SK-N-SH (cell line): ENCODE measurements around the gene SOWAHD. TPM values are rescaled to one million over a fixed set of nuclear protein-coding genes. Genes with fewer than 3 reads are reported as not detected.
A peak's percentile ranks its signal among the peaks of the same experiment; 100 is the strongest.

ENCODE experiments used
- CTCF ChIA-PET: fragments of 300-600, 350-600 bp; formaldehyde crosslinking; extraction: SDS; loops from one replicate; lab custom pipeline; 2021; lab: Yijun Ruan, JAX
- POLR2A ChIA-PET: fragments of 350-600 bp; sonication (Branson Sonifier 250); formaldehyde crosslinking; extraction: SDS; loops from one replicate; lab custom pipeline; 2020; ENCODE audit warnings: antibody characterized with exemption, inconsistent platforms; lab: Yijun Ruan, JAX
- DNase-seq: peaks from one replicate; pipeline ENCODE4 v3.0.0; 2012
- H2AFZ ChIP-seq: fragments of 200-600 bp; sonication (generic); 2 replicates; pipeline ENCODE4 v1.8.1; 2016; ENCODE audit warnings: antibody characterized with exemption, mild to moderate bottlenecking, low read depth
- H3F3A ChIP-seq: fragments of 200-600 bp; sonication (generic); replicated peaks from 2 replicates; pipeline ENCODE3; 2016; ENCODE audit warnings: antibody characterized with exemption, mild to moderate bottlenecking; ENCODE audit not compliant: insufficient read depth
- H3K27ac ChIP-seq, 2 experiments: fragments of 200-500 bp in 1 of 2; fragments of 200-600 bp in 1 of 2; sonication (Bioruptor generic) in 1 of 2; sonication (generic), shearing (Covaris generic) in 1 of 2; 2 replicates each; pipeline versions ENCODE4 v1.5.1 to v1.6.1; 2014 to 2016; ENCODE audit warnings: low read depth in 2 of 2, inconsistent platforms in 1 of 2, low read length in 1 of 2, mild to moderate bottlenecking in 1 of 2, mixed read lengths in 1 of 2
- H3K27me3 ChIP-seq: fragments of 200-600 bp; sonication (generic), shearing (Covaris generic); 2 replicates; pipeline ENCODE4 v1.6.1; 2016; ENCODE audit warnings: mixed run types; ENCODE audit not compliant: insufficient read depth
- H3K36me3 ChIP-seq, 2 experiments: fragments of 200-500 bp in 1 of 2; fragments of 200-600 bp in 1 of 2; sonication (Bioruptor generic) in 1 of 2; sonication (generic) in 1 of 2; replicated peaks in 1 of 2; 2 replicates each; pipeline versions ENCODE3 to v1.5.1; 2014 to 2016; ENCODE audit warnings: low read length in 1 of 2, mild to moderate bottlenecking in 1 of 2; ENCODE audit not compliant: insufficient read depth in 2 of 2, control insufficient read depth in 1 of 2
- H3K4me1 ChIP-seq, 2 experiments: fragments of 200-500 bp in 1 of 2; fragments of 200-600 bp in 1 of 2; sonication (Bioruptor generic) in 1 of 2; sonication (generic), shearing (Covaris generic) in 1 of 2; 2 replicates each; pipeline versions ENCODE4 v1.5.1 to v1.6.1; 2014 to 2016; ENCODE audit warnings: low read depth in 1 of 2, low read length in 1 of 2, mixed run types in 1 of 2; ENCODE audit not compliant: insufficient read depth in 2 of 2, control insufficient read depth in 1 of 2
- H3K4me2 ChIP-seq: fragments of 200-600 bp; sonication (generic), shearing (Covaris generic); 2 replicates; pipeline ENCODE4 v1.6.1; 2017; ENCODE audit warnings: mixed run types
- H3K4me3 ChIP-seq, 2 experiments: fragments of 200-500 bp in 1 of 2; fragments of 200-600 bp in 1 of 2; sonication (Bioruptor generic) in 1 of 2; sonication (generic), shearing (Covaris generic) in 1 of 2; 2 replicates each; pipeline versions ENCODE4 v1.5.1 to v1.8.1; 2014 to 2016; ENCODE audit warnings: low read depth in 2 of 2, inconsistent platforms in 1 of 2, low read length in 1 of 2, mild to moderate bottlenecking in 1 of 2, mixed read lengths in 1 of 2, moderate library complexity in 1 of 2
- H3K79me2 ChIP-seq: fragments of 200-600 bp; sonication (generic); 2 replicates; pipeline ENCODE4 v1.8.1; 2017; ENCODE audit warnings: mild to moderate bottlenecking; ENCODE audit not compliant: insufficient read depth
- H3K9ac ChIP-seq: fragments of 200-600 bp; sonication (generic); 2 replicates; pipeline ENCODE4 v1.6.1; 2017; ENCODE audit warnings: mixed run types
- H3K9me2 ChIP-seq: fragments of 200-600 bp; sonication (generic); 2 replicates; pipeline ENCODE4 v1.6.1; 2017; ENCODE audit warnings: mixed run types
- H3K9me3 ChIP-seq: fragments of 200-600 bp; sonication (generic); 2 replicates; pipeline ENCODE4 v1.6.1; 2017; ENCODE audit warnings: mixed run types, mild to moderate bottlenecking, moderate library complexity
- H4K20me1 ChIP-seq: fragments of 200-600 bp; sonication (generic); 2 replicates; pipeline ENCODE4 v1.6.1; 2017; ENCODE audit warnings: mild to moderate bottlenecking, mixed run types; ENCODE audit not compliant: insufficient read depth
- CHD2 ChIP-seq: fragments of 150-350 bp; IDR thresholded peaks from 2 replicates; pipeline ENCODE4 v1.6.1; 2018; ENCODE audit warnings: low read length; ENCODE audit not compliant: partially characterized antibody
- CTCF ChIP-seq: fragments of 200-600 bp; sonication (generic); IDR thresholded peaks from 2 replicates; pipeline ENCODE4 v1.6.1; 2017; ENCODE audit warnings: antibody characterized with exemption, mild to moderate bottlenecking, moderate library complexity
- ELF1 ChIP-seq: IDR thresholded peaks from 2 replicates; pipeline ENCODE4 v1.4.0; 2012
- EP300 ChIP-seq, 2 experiments: IDR thresholded peaks; 2 replicates each; pipeline versions ENCODE4 v1.4.0 to v1.6.1; 2012; ENCODE audit warnings: borderline replicate concordance in 1 of 2, low read depth in 1 of 2, low read length in 1 of 2
- EZH2phosphoT487 ChIP-seq: fragments of 200-600 bp; sonication (generic); IDR thresholded peaks from 2 replicates; pipeline ENCODE4 v1.6.1; 2017; ENCODE audit warnings: low read depth, mixed run types, mild to moderate bottlenecking, antibody characterized with exemption, moderate library complexity, borderline replicate concordance
- FOXJ3 ChIP-seq: sonication (generic); formaldehyde crosslinking; IDR thresholded peaks from 2 replicates; pipeline ENCODE4 v1.5.1; 2020; ENCODE audit warnings: mild to moderate bottlenecking, missing genetic modification reagents
- GABPA ChIP-seq: IDR thresholded peaks from 2 replicates; pipeline ENCODE4 v1.4.0; 2012; ENCODE audit warnings: low read depth, mild to moderate bottlenecking
- JUND ChIP-seq: IDR thresholded peaks from 2 replicates; pipeline ENCODE4 v1.4.0; 2012
- MEF2A ChIP-seq: IDR thresholded peaks from 2 replicates; pipeline ENCODE4 v1.4.0; 2012; ENCODE audit warnings: low read depth, borderline replicate concordance
- MXI1 ChIP-seq: IDR thresholded peaks from 2 replicates; pipeline ENCODE4 v1.6.1; 2012; ENCODE audit warnings: mild to moderate bottlenecking, low read depth, low read length, improper control_type of control experiment
- NFIC ChIP-seq: IDR thresholded peaks from 2 replicates; pipeline ENCODE4 v1.4.0; 2012; ENCODE audit warnings: borderline replicate concordance
- PBX3 ChIP-seq: IDR thresholded peaks from 2 replicates; pipeline ENCODE4; 2012
- POLR2AphosphoS5 ChIP-seq: IDR thresholded peaks from 2 replicates; pipeline ENCODE4 v1.6.1; 2012; ENCODE audit warnings: low read depth, low read length
- RAD21 ChIP-seq: IDR thresholded peaks from 2 replicates; pipeline ENCODE4 v1.6.1; 2012; ENCODE audit warnings: mild to moderate bottlenecking, low read length
- RXRA ChIP-seq: IDR thresholded peaks from 2 replicates; pipeline ENCODE4 v1.4.0; 2012; ENCODE audit warnings: low read depth, mild to moderate bottlenecking, borderline replicate concordance
- SIN3A ChIP-seq: IDR thresholded peaks from 2 replicates; pipeline ENCODE4 v1.6.1; 2012; ENCODE audit warnings: low read depth, mild to moderate bottlenecking, low read length, moderate library complexity, borderline replicate concordance
- SMC3 ChIP-seq: IDR thresholded peaks from 2 replicates; pipeline ENCODE4 v1.6.1; 2012; ENCODE audit warnings: low read depth, low read length, improper control_type of control experiment
- USF2 ChIP-seq: fragments of 150-350 bp; IDR thresholded peaks from 2 replicates; pipeline ENCODE4 v1.6.1; 2017; ENCODE audit warnings: antibody characterized with exemption, low read length, low read depth, borderline replicate concordance
- ZBTB33 ChIP-seq: IDR thresholded peaks from 2 replicates; pipeline ENCODE4 v1.4.0; 2012; ENCODE audit warnings: low read depth, borderline replicate concordance
- WGBS: methylation state at CpG from one replicate; pipeline ENCODE4 v1.1.6; 2017; ENCODE audit warnings: low lambda C conversion rate; 5-methylcytosine and 5-hydroxymethylcytosine counted together
- polyA plus RNA-seq, 3 experiments: library from polyadenylated mRNA; depleted of rRNA; stranded (reverse); fragments of >200 nt; gene quantifications; 2 replicates each; pipeline ENCODE4 v1.2.3, GENCODE V29; 2012

Gene SOWAHD
- polyA plus RNA-seq, 1 of the 3 experiments (the other 2 are of a cell fraction), result 0.20 TPM

GRCh38 chrX:119734897-119735339 is 23.5 kb upstream of the SOWAHD start:
- H3K36me3 ChIP-seq, result no peaks in the 10 kb centered on the region
- H3K4me2 ChIP-seq, result no peak overlapping the region
- H3K4me3 ChIP-seq, result no peak overlapping the region
- no peaks in the 10 kb centered on the region for H3K9me3 ChIP-seq
- no peaks in the 10 kb centered on the region for H3K79me2 ChIP-seq
- H4K20me1 ChIP-seq, result no peaks in the 10 kb centered on the region
- POLR2A ChIA-PET, result interaction anchor here (0.7 kb wide), 1 partner anchor 58 kb away, joined by 5 read pairs; no protein-coding TSS in a partner anchor
- no peak overlapping the region for H3K27ac ChIP-seq
- TF ChIP-seq MEF2A (no peak), NFIC (peak; percentile 53; the same call in 1 of the 2 replicates)
- peak; percentile 35 for DNase-seq
- peaks cover 38% of the 10 kb centered on the region; the same call in 1 of the 2 replicates for H3K27me3 ChIP-seq
- CTCF ChIA-PET, result interaction anchor here (0.6 to 2.6 kb wide), 8 partner anchors 18 to 246 kb away, joined by 3 to 6 read pairs (median 4); no protein-coding TSS in a partner anchor
- H3K9me2 ChIP-seq, result no peaks in the 10 kb centered on the region
- 20% methylated on average over 2 of the region's 7 CpGs for WGBS
- peaks cover 4 to 14% of the 10 kb centered on the region in 2 experiments; a peak in 1 of 4 replicates for H3K4me1 ChIP-seq
- no peak overlapping the region for H3K9ac ChIP-seq
- no peak overlapping the region for H2AFZ ChIP-seq
- H3F3A ChIP-seq, result no peaks in the 10 kb centered on the region

- no peak overlapping the region for H3K4me3 ChIP-seq
- CTCF ChIA-PET, result interaction anchor here (0.7 to 2.6 kb wide), 7 partner anchors 17 to 247 kb away, joined by 3 to 6 read pairs (median 5); no protein-coding TSS in a partner anchor
- H4K20me1 ChIP-seq, result no peaks in the 10 kb centered on the region
- H3K9me2 ChIP-seq, result no peaks in the 10 kb centered on the region
- no peak for TF ChIP-seq RXRA
- no peak for TF ChIP-seq GABPA
- no peak for TF ChIP-seq EP300 (IDR thresholded peaks at IDR 0.05; ENCODE audit: borderline replicate concordance in 1 of 2, low read depth in 1 of 2, low read length in 1 of 2)
- TF ChIP-seq USF2, result no peak
- TF ChIP-seq SIN3A, result no peak
- TF ChIP-seq FOXJ3 (CRISPR knock-in tag), result no peak
- no peak for TF ChIP-seq ZBTB33
- no peak for TF ChIP-seq EZH2phosphoT487
- no peak for TF ChIP-seq PBX3
- no peak for TF ChIP-seq MXI1
- no peak for TF ChIP-seq SMC3
- TF ChIP-seq POLR2AphosphoS5, result no peak
- no peak for TF ChIP-seq CTCF
- TF ChIP-seq RAD21, result no peak
- no peak for TF ChIP-seq MEF2A
- TF ChIP-seq NFIC, result no peak
- TF ChIP-seq JUND, result no peak
- TF ChIP-seq ELF1, result no peak
- no peak for TF ChIP-seq CHD2
- H3K9ac ChIP-seq, result no peak overlapping the region
- no peak overlapping the region for H3K27ac ChIP-seq
- H3K36me3 ChIP-seq, result no peaks in the 10 kb centered on the region
- H2AFZ ChIP-seq, result no peak overlapping the region
- POLR2A ChIA-PET, result no interaction called here
- no peaks in the 10 kb centered on the region for H3K9me3 ChIP-seq
- peaks cover 38% of the 10 kb centered on the region; the same call in 1 of the 2 replicates for H3K27me3 ChIP-seq
- peak; percentile 40 for DNase-seq
- H3K4me2 ChIP-seq, result no peak overlapping the region
- 0% methylated on average over 1 of the region's 6 CpGs for WGBS
- no peaks in the 10 kb centered on the region for H3F3A ChIP-seq
- peaks cover 4 to 14% of the 10 kb centered on the region in 2 experiments; a peak in 1 of 4 replicates for H3K4me1 ChIP-seq
- H3K79me2 ChIP-seq, result no peaks in the 10 kb centered on the region
These were observed 22.9 kb upstream of the SOWAHD start for GRCh38 chrX:119735467-119735866.
